Stimulated activated CD4-positive, alpha-beta T cell treated with anti-CD3 and anti-CD28 coated beads, Interleukin-4, amount 100 ng/mL, for 48 hours (primary cell): ENCODE results near the gene ADARB1.
A peak's percentile ranks its signal among the peaks of the same experiment; 100 is the strongest.

ENCODE experiments used
- DNase-seq, 2 donors: peaks; one replicate each; pipeline ENCODE4 v3.0.0-alpha.2; 2020; ENCODE audit warnings: low read depth in 2 of 2

Gene ADARB1

GRCh38 chr21:45149021-45149420 lies 74.6 kb downstream of the ADARB1 start:
- no peak for DNase-seq

DNA sequence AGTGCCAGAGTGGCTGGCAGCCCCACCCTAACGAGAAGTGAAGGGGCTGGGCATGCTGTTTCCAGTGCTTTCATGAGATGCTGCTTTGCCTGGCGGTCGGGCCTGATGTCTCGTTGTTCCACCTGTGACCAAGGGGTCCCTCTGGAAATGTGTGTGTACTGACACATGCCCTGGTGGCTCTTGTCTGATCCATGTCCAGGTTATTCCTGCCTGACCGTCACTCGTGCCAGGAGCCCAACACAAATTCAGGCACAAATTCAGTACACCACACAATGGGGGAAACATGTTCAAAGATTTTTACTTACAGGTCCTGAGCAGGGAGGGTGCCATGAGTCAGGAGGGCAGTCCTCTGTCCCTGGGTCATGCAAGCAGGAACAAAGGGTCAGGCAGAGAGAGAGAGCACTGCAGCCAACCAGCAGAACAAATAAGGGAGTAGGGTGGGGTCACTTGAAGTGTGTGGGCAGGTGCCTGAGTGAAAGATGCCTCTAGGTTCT lies 76.3 kb downstream of the ADARB1 start:
- DNase-seq, result no peak

DNA sequence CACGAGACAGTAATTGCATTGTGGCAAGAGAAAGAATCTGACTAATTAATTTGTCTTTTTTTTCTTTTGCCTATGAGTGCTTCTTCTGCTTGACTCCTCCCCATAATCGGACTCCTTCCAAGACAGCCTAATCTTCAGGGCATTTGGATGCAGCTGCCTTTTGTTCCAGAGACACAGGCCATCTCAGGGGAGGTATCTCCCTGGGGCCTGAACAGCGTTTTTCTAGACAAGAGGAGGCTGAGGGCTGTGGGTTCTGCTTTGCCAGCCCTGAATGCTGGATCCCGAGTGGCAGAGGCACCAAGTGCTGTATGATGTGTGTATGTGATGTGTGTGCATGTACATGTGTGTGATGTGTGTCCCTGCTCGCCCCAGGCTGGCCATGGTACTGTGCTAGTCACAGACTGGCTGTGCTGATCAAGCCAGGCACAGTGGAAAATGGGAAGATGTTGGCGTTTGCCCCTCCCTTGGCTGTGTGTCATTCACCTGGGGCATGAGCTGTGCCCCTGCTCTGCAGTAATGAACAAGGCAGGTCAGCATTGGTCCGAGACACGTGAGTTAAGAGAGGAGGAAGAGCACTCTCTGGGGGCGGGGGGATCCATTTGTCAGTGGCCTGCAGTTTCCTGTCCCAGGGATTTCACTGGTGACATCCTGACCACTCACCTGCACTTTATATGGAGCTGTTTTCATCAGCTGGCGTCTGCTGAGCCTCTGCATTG lies 77.2 kb downstream of the ADARB1 start:
- DNase-seq, result no peak

DNA sequence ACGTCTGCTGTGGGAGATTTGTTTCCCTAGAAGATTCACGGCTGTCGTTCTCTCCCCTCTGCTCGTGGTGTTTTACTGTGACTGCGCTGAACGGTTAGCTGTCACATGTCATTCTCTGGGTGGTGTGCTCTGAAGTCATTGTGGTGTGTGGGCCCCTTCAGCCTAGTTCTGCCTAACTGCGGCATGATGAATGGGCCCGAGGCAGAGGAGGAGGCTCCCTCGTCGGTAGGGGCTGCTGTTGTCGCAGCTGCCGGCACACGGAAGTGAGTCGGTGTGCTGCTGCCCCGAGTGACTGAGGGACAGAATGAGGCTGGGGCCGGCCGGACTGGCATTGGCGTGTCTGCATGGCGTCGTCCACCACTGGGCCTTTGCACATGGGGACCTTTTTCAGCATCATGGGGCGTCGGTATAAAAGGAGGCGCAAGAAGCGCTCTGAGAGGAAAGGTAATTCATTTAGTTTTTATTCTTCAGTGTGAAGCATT lies 77.9 kb downstream of the ADARB1 start:
- DNase-seq, result peak; percentile 51 to 54

DNA sequence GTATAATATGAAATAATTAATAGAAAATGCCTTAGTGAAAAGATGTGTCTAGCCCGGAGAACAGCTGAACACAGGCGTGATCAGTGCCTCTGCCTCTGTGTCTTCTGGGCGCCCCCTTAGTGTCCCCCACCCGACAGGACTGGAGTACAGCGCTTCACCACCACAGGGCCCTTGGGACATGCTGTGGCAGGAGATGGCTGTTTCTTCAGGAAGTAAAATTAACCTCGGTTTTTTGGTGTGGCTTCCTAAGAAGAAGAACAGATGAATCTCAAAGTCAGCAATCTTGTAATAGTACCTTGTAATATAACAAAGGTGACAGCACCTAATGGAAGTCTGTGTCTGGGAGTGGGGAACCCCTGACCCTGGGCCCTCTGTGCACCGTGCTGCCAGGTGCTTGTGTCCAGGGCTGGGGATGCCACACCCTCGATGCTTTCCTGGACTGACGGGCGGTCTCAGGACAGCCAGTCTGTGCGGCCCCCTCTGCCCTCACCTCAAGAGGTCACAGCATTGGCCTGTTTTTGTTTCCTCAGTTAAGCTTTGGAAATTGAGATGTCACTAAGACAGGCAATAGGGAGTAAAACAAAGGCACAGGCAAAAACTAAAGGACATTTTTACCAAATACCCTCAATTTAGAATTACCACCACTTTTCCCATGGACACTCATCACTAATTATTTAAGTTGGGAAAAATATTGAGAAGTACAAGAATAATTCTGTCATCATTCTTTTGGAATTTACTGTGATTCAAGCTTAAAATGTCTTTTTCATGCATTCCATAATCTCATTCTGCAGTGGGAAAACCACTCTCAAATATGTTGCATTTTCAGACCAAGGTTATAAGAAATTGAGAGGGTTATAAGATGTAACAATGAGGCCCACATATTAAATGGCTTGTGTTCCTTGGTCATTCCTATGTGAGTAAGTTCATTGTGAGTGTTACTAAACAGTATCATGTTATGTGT lies 79.3 kb downstream of the ADARB1 start:
- DNase-seq, result no peak

GRCh38 chr21:45154511-45155508 lies 80.4 kb downstream of the ADARB1 start:
- peak in 1 of 2 donors; percentile 12 for DNase-seq

GRCh38 chr21:45155910-45156309 lies 81.5 kb downstream of the ADARB1 start:
- no peak for DNase-seq

DNA sequence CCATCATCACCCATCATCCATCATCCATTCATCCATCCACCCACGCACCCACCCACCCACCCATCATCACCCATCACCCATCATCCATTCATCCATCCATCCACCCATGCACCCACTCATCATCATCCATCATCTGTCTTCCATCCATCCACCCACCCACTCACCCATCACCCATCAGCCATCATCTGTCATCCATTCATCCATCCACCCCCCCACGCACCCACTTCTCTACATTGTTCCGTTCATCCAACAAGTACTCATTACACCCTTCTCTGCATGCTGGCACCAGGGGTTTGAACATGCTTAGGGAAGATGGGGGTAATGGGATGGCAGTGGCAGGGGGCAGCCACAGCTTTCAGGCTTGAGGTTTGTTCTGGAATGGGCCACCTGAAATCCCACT lies 82.1 kb downstream of the ADARB1 start:
- no peak for DNase-seq

DNA sequence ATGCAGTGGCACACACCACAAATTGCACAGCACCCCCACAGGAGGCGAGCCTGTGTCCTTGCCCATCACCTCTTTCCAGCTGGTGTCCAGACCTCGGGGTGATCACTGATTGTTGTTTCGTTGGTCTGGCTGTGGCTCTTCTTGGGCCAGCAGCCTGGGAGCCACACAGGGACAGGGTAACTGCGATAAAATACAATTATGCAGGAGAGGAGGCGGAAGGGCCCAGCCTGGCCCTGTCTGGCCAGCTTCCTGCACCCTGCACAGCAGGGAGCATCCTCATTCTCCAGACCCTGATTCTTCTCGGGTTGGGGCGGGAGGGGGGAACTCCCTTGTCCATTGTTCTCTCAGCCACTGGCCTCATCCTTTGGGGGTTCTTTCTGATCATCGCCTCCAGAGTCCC lies 83.6 kb downstream of the ADARB1 start:
- no peak for DNase-seq

- DNase-seq, result no peak
These were observed 84.4 kb downstream of the ADARB1 start for GRCh38 chr21:45158491-45159423.

DNA sequence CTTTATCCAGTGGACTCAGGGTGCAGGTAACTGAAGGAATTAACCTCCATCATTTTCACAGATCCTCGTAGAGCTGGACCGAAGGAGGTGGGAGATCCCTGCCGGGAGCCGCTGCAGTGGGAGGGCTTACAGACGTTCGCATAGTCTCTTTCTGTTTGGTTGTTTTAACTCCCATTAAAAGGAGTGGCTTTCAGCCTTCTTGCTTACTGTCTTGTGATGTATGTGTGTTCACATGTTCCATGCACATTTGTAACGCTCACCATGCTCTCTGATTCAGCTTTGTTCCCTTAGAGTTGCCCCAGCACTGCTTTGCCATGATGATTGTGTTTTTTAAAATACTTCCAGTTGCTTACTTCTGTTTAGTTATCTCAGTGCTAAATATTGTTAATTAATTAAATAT lies 85.8 kb downstream of the ADARB1 start:
- no peak for DNase-seq

GRCh38 chr21:45161038-45161945 lies 86.9 kb downstream of the ADARB1 start:
- DNase-seq, result no peak

GRCh38 chr21:45162115-45162514 lies 87.7 kb downstream of the ADARB1 start:
- DNase-seq, result no peak

DNA sequence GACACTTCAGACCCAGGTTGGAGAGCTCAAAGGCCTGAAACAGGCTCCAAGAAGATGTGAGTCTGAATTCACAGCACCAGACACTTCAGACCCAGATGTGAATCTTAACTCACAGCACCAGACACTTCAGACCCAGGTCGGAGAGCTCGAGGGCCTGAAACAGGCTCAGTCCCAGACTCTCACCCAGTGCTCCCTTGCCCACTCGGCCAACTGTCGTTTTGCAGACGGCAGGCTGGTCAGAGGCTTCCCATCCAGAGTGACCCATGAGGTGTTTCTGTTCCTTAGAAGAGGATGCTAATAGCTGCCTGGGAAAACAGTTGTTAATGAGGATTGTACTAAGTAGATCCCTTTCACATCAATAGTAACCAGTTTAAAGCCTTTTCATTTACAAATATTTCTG lies 88.4 kb downstream of the ADARB1 start:
- no peak for DNase-seq

DNA sequence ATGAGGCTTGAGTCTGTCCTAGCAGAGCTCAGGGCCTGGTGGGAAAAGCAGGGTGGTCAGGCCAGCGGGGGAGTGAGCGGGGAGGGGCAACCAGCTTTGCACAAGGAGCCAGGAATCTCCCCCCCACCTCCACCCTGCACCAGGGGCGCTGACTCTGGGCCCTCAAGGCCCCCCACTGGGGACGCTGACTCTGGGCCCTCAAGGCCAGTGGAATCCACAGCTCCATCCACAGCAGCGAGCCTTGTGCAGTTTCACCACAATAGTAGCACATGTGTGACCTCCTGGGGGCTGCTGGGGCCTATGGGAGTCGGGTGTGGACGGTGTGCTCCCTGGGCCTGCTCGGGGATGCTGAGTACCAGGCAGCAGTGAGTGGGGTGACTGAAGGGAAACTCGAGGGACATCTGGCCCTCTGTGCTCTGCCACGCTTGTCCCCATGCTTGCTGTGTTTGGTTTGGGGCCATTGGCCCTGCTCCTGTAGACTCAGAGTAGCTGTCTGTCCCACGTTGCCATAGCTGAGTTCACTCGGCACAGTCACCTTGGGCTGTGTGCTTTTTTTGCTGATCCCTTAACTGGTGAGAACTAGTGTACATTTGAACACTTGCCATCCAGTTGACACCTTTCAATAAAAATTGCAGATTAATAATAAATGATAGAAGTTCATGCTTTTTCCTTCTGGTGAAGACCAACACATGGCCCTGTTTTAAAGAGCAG lies 89.2 kb downstream of the ADARB1 start:
- no peak for DNase-seq

DNA sequence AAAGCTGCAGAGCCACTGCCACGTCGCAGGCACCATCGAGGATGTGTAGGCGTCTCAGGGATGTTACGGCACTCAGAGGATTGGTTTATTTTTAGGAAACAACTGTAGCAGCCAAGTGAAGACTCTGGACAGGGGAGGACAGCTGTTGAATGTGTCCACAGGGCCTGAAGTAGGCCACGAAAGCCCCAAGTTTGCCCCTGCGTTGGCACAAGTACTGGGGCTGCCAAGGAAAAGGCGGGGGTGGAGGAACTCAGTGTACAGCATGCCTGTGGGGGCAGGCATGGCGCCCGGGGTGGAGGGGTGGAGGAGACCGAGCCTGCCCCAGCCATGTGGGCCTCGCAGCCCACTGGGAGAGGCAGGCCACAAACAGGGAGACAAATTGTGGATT lies 89.7 kb downstream of the ADARB1 start:
- no peak for DNase-seq

- no peak for DNase-seq
These were observed 90.5 kb downstream of the ADARB1 start for GRCh38 chr21:45164838-45165237.

- no peak for DNase-seq
These were observed 92.6 kb downstream of the ADARB1 start for GRCh38 chr21:45166931-45167330.

DNA sequence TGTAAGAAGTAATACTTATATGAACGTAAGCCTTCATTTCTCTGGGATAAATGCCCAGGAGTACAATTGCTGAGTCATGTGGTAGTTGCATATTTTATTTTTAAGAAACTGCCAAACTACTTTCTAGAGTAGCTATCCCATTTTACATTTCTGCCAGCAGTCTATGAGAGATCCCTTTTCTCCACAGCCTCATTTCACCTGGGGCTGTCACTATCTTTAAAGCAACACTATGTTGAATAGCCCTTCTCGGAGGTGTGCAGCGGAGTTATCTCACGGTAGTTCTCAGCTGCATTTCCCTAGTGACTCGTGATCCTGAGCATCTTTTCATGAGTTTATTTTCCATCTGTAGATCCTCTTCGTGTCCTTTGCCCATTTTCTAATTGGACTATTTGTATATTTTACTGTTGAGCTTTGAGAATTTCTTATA lies 93.4 kb downstream of the ADARB1 start:
- DNase-seq, result no peak
